Colonic mucosa (tissue), 4 donors: ENCODE measurements around the gene FHAD1. TPM values are rescaled to one million over a fixed set of nuclear protein-coding genes. Genes with fewer than 3 reads are reported as not detected.

Experiments
- DNase-seq: peaks from one replicate; pipeline ENCODE4 v3.0.0-alpha.2; 2020
- H3K27ac ChIP-seq: fragments of 200-600 bp; one replicate; pipeline ENCODE4 v1.8.0; 2021
- H3K27me3 ChIP-seq: fragments of 200-600 bp; one replicate; pipeline ENCODE4 v1.8.0; 2021
- H3K36me3 ChIP-seq: fragments of 200-600 bp; one replicate; pipeline ENCODE4 v1.8.0; 2021
- H3K4me1 ChIP-seq: fragments of 200-600 bp; one replicate; pipeline ENCODE4 v1.8.0; 2021; ENCODE audit warnings: mild to moderate bottlenecking
- H3K4me3 ChIP-seq: fragments of 200-600 bp; one replicate; pipeline ENCODE4 v1.8.0; 2021
- H3K9ac ChIP-seq, 2 donors: one replicate each; pipeline ENCODE4 v1.7.0; 2013; ENCODE audit warnings: control low read depth in 2 of 2, low read depth in 2 of 2, low read length in 2 of 2
- H3K9me3 ChIP-seq: fragments of 200-600 bp; one replicate; pipeline ENCODE4 v1.8.0; 2021
- intact Hi-C: fragments of 100-400 bp; cut with DNase I; formaldehyde crosslinking; loops from one replicate; pipeline ENCODE4 v1.14.1; 2022
- total RNA-seq, 2 donors: library from RNA; stranded (reverse); fragmentation: NEBNext Ultra II Directional in 1 of 2; extraction: Animal tissue kit (Norgen Biotek cat#: 25700) in 1 of 2; gene quantifications; one replicate each; pipeline ENCODE4 v1.2.1, GENCODE V29; 2021
- TF ChIP-seq, protein P1 (sequence below): fragments of 200-600 bp; IDR thresholded peaks from one replicate; pipeline ENCODE4 v1.8.0; 2022; ENCODE audit warnings: antibody characterized with exemption, mild to moderate bottlenecking
- donor health status: healthy.
- donor health status: DM: no; HTN: no; CAD: no.
- donor health status: DM: no; HTN: no; CAD: no.

The FHAD1 gene
- total RNA-seq, 2 donors from 2014 or later, result 1.5 to 1.8 TPM

DNA sequence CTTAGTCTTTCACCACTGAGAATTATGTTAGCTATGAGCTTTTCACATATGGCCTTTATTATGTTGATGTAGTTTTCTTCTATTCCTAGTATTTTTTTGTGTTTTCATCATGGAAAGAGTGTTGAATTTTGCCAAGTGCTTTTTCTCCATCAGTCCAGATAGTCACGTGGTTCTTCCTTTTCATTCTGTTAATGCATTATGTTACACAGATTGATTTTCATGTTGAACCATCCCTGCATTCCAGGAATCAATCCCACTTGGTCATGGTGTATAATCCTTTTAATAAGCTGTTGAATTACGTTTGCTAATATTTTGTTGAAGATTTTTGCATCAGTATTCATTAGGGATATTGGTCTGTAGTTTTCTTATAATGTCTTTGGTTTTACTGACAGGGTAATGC, 17.7 kb downstream of the FHAD1 start:
- H3K27me3 ChIP-seq, result no peaks in the 10 kb centered on the region
- TF ChIP-seq, protein P1, sequence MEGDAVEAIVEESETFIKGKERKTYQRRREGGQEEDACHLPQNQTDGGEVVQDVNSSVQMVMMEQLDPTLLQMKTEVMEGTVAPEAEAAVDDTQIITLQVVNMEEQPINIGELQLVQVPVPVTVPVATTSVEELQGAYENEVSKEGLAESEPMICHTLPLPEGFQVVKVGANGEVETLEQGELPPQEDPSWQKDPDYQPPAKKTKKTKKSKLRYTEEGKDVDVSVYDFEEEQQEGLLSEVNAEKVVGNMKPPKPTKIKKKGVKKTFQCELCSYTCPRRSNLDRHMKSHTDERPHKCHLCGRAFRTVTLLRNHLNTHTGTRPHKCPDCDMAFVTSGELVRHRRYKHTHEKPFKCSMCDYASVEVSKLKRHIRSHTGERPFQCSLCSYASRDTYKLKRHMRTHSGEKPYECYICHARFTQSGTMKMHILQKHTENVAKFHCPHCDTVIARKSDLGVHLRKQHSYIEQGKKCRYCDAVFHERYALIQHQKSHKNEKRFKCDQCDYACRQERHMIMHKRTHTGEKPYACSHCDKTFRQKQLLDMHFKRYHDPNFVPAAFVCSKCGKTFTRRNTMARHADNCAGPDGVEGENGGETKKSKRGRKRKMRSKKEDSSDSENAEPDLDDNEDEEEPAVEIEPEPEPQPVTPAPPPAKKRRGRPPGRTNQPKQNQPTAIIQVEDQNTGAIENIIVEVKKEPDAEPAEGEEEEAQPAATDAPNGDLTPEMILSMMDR, result no peak
- DNase-seq, result no peak
- H3K9ac ChIP-seq, result no peak overlapping the region
- H3K4me3 ChIP-seq, result no peak overlapping the region
- no peaks in the 10 kb centered on the region for H3K9me3 ChIP-seq
- intact Hi-C loops, result loop anchor here (5.0 kb wide), 1 partner anchor 857 kb away; no protein-coding TSS in a partner anchor
- H3K4me1 ChIP-seq, result no peaks in the 10 kb centered on the region
- no peaks in the 10 kb centered on the region for H3K36me3 ChIP-seq
- no peak overlapping the region for H3K27ac ChIP-seq

GRCh38 chr1:15271196-15271595, 24.2 kb downstream of the FHAD1 start:
- no peaks in the 10 kb centered on the region for H3K36me3 ChIP-seq
- H3K4me3 ChIP-seq, result no peak overlapping the region
- H3K9me3 ChIP-seq, result no peaks in the 10 kb centered on the region
- no peak overlapping the region for H3K27ac ChIP-seq
- no peak for DNase-seq
- no peaks in the 10 kb centered on the region for H3K27me3 ChIP-seq
- intact Hi-C loops, result loop anchor here (5.0 kb wide), 2 partner anchors 119 to 144 kb away; partner anchors contain the start of gene TMEM51
- H3K4me1 ChIP-seq, result no peaks in the 10 kb centered on the region
- TF ChIP-seq, protein P1, result no peak
- H3K9ac ChIP-seq, result no peak overlapping the region

GRCh38 chr1:15272009-15272781, 25.2 kb downstream of the FHAD1 start:
- Histone ChIP-seq H3K27me3 (no peaks in the 10 kb centered on the region), H3K36me3 (no peaks in the 10 kb centered on the region), H3K9ac (peak overlapping the region in 1 of 2 donors; percentile 60), H3K27ac (no peak overlapping the region), H3K9me3 (no peaks in the 10 kb centered on the region), H3K4me1 (no peaks in the 10 kb centered on the region), H3K4me3 (no peak overlapping the region)
- peak; percentile 81 for DNase-seq
- TF ChIP-seq, protein P1, result peak; percentile 74
- intact Hi-C loops, result loop anchor here (5.0 kb wide), 2 partner anchors 120 to 145 kb away; partner anchors contain the start of gene TMEM51

- no peak for DNase-seq
- no peak overlapping the region for H3K4me3 ChIP-seq
- H3K9me3 ChIP-seq, result no peaks in the 10 kb centered on the region
- TF ChIP-seq, protein P1, result peak; percentile 7
- intact Hi-C loops, result loop anchor here (5.0 kb wide), 2 partner anchors 120 to 145 kb away; partner anchors contain the start of gene TMEM51
- H3K36me3 ChIP-seq, result no peaks in the 10 kb centered on the region
- no peaks in the 10 kb centered on the region for H3K4me1 ChIP-seq
- no peaks in the 10 kb centered on the region for H3K27me3 ChIP-seq
- H3K27ac ChIP-seq, result peak overlapping the region; percentile 34
- peak overlapping the region in 1 of 2 donors; percentile 60 for H3K9ac ChIP-seq
Measured at GRCh38 chr1:15272782-15273127, 25.7 kb downstream of the FHAD1 start.

- Histone ChIP-seq H3K36me3 (no peaks in the 10 kb centered on the region), H3K4me3 (no peak overlapping the region), H3K27ac (peak overlapping the region; percentile 34), H3K9ac (no peak overlapping the region), H3K4me1 (no peaks in the 10 kb centered on the region), H3K9me3 (no peaks in the 10 kb centered on the region), H3K27me3 (no peaks in the 10 kb centered on the region)
- TF ChIP-seq, protein P1, result no peak
- intact Hi-C loops, result loop anchor here (5.0 kb wide), 2 partner anchors 121 to 146 kb away; partner anchors contain the start of gene TMEM51
- no peak for DNase-seq
Measured at GRCh38 chr1:15273274-15273673, 26.3 kb downstream of the FHAD1 start.
